ENCODE measurements around the gene SMARCD3.

- TF ChIP-seq POLR2A (IDR thresholded peaks at IDR 0.05; ENCODE audit: low read depth) (no peak), EP300 (IDR thresholded peaks at IDR 0.05) (no peak)
Measured at GRCh38 chr7:151244841-151245346, 3.6 kb downstream of the SMARCD3 start.

Measured in esophagus muscularis mucosa (tissue), 2 donors.